Activated CD4-positive, CD25-positive, alpha-beta regulatory T cell treated with anti-CD3 and anti-CD28 coated beads, Interleukin-2, amount 50 U/mL, for 72 hours (primary cell): ENCODE results near the gene SAP25.

ENCODE experiments used
- DNase-seq: peaks from one replicate; pipeline ENCODE4 v3.0.0; 2021

SAP25 gene

GRCh38 chr7:100573691-100574361 is at the start of gene SAP25:
SAP25 (minus strand) TSS chr7:100573900; CDS start chr7:100573742, 158 bp downstream.
- no peak for DNase-seq

GRCh38 chr7:100621554-100621953 is 47.9 kb upstream of the SAP25 start:
- DNase-seq, result no peak

- no peak for DNase-seq
Observed at GRCh38 chr7:100620804-100621203, 47.1 kb upstream of the SAP25 start.

GRCh38 chr7:100620239-100620638 is 46.5 kb upstream of the SAP25 start:
- no peak for DNase-seq

- no peak for DNase-seq
Observed at GRCh38 chr7:100614308-100614861, 40.7 kb upstream of the SAP25 start.

- no peak for DNase-seq
Observed at GRCh38 chr7:100613412-100614175, 39.9 kb upstream of the SAP25 start.

- DNase-seq, result no peak
Observed at GRCh38 chr7:100612730-100613390, 39.2 kb upstream of the SAP25 start.

- DNase-seq, result peak; percentile 99
Observed at GRCh38 chr7:100611983-100612729, 38.5 kb upstream of the SAP25 start, which contains the start of gene MOSPD3. MOSPD3 (plus strand) TSS chr7:100612540; CDS start chr7:100612792, 252 bp downstream.

GRCh38 chr7:100609958-100610357 is 36.3 kb upstream of the SAP25 start:
- DNase-seq, result no peak

GRCh38 chr7:100607111-100607510 is 33.4 kb upstream of the SAP25 start:
- DNase-seq, result no peak

- DNase-seq, result no peak
Observed at GRCh38 chr7:100606313-100606712, 32.6 kb upstream of the SAP25 start.

- DNase-seq, result peak; percentile 47
Observed at GRCh38 chr7:100604976-100605911, 31.5 kb upstream of the SAP25 start.

- DNase-seq, result peak; percentile 67
Observed at GRCh38 chr7:100604028-100604975, 30.6 kb upstream of the SAP25 start.

- DNase-seq, result no peak
Observed at GRCh38 chr7:100603726-100604027, 30.0 kb upstream of the SAP25 start.

GRCh38 chr7:100602889-100603725 is 29.4 kb upstream of the SAP25 start:
- DNase-seq, result no peak

- no peak for DNase-seq
Observed at GRCh38 chr7:100600730-100601038, 27.0 kb upstream of the SAP25 start.

- no peak for DNase-seq
Observed at GRCh38 chr7:100599911-100600729, 26.4 kb upstream of the SAP25 start.

GRCh38 chr7:100598425-100598824 is 24.7 kb upstream of the SAP25 start:
- no peak for DNase-seq

GRCh38 chr7:100595188-100595587 is 21.5 kb upstream of the SAP25 start:
- no peak for DNase-seq
